Activated CD8-positive, alpha-beta T cell treated with anti-CD3 and anti-CD28 coated beads, Interleukin-2, amount 10 ng/mL, durations not matched to agents 7 days and 5 days (primary cell): ENCODE data around the gene CCT6A. TPM values are rescaled to one million over a fixed set of nuclear protein-coding genes. Genes with fewer than 3 reads are reported as not detected.
A peak's percentile ranks its signal among the peaks of the same experiment; 100 is the strongest.
"Not testable (repeated sequence)": the region's sequence is repeated elsewhere in the genome, so short reads cannot be mapped to it uniquely, and the experiment has no call there.

Experiments
- ATAC-seq: fragments of 150-1000 bp; cut with Tn5 transposase; one replicate; pipeline ENCODE4 v1.10.0; 2021; ENCODE audit warnings: moderate library complexity
- CTCF ChIA-PET: fragments of 350-600 bp; sonication (Branson Sonifier 250); formaldehyde crosslinking; loops from one replicate; lab custom pipeline; 2021; ENCODE audit warnings: antibody characterized with exemption; lab: Charles Lee
- POLR2A ChIA-PET: fragments of 350-600 bp; sonication (Branson Sonifier 250); formaldehyde crosslinking; loops from one replicate; lab custom pipeline; 2021; ENCODE audit warnings: antibody characterized with exemption; lab: Charles Lee
- DNase-seq: peaks from one replicate; pipeline ENCODE4 v3.0.0-alpha.2; 2020
- H3K27ac Mint-ChIP-seq: one replicate; pipeline ENCODE4 v1.8.0; 2021; ENCODE audit warnings: mild to moderate bottlenecking, mixed read lengths
- H3K27me3 Mint-ChIP-seq: one replicate; pipeline ENCODE4 v1.8.0; 2021; ENCODE audit warnings: low read depth, mixed read lengths
- H3K36me3 Mint-ChIP-seq: one replicate; pipeline ENCODE4 v1.8.0; 2021; ENCODE audit warnings: low read depth, mixed read lengths
- H3K4me1 Mint-ChIP-seq: one replicate; pipeline ENCODE4 v1.8.0; 2021; ENCODE audit warnings: low read depth, mixed read lengths
- H3K4me3 Mint-ChIP-seq: one replicate; pipeline ENCODE4 v1.8.0; 2021; ENCODE audit warnings: mild to moderate bottlenecking, mixed read lengths
- H3K9me3 Mint-ChIP-seq: one replicate; pipeline ENCODE4 v1.8.0; 2022; ENCODE audit warnings: mixed read lengths; ENCODE audit not compliant: insufficient read depth
- total RNA-seq, 2 experiments: library from RNA; stranded (reverse); gene quantifications; one replicate each; pipeline ENCODE4 v1.2.3, GENCODE V29; 2021

Gene CCT6A
- total RNA-seq, 2 experiments from 2014 or later, result 157 to 170 TPM

DNA sequence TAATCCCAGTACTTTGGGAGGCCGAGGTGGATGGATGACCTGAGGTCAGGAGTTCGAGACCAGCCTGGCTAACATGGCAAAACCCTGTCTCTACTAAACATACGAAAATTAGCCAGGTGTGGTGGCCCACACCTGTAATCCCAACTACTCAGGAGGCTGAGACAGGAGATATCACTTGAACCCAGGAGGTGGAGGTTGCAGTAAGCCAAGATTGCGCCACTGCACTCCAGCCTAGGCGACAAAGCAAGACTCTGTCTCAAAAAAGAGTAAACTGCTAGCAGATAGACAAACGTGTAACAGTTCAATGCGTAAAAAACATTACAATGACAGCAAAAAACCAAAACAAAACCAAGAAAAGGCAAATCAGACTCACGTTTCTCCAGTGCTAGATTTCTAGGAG lies 20.0 kb upstream of the CCT6A start:
- Mint-ChIP-seq H3K36me3 (peaks cover 16% of the 10 kb centered on the region), H3K4me1 (peaks cover 15% of the 10 kb centered on the region)
- H3K27me3 Mint-ChIP-seq, POLR2A ChIA-PET, DNase-seq, ATAC-seq, H3K9me3 Mint-ChIP-seq, H3K27ac Mint-ChIP-seq, CTCF ChIA-PET, H3K4me3 Mint-ChIP-seq: not testable (repeated sequence)

GRCh38 chr7:56032578-56032977 lies 19.0 kb upstream of the CCT6A start:
- H3K27me3 Mint-ChIP-seq, H3K4me3 Mint-ChIP-seq, POLR2A ChIA-PET, H3K9me3 Mint-ChIP-seq, ATAC-seq, H3K27ac Mint-ChIP-seq, DNase-seq: not testable (repeated sequence)
- CTCF ChIA-PET, result interaction anchor here (2.1 kb wide), 1 partner anchor 42 kb away, joined by 6 read pairs; no protein-coding TSS in a partner anchor
- H3K4me1 Mint-ChIP-seq, result peaks cover 15% of the 10 kb centered on the region
- peaks cover 12% of the 10 kb centered on the region for H3K36me3 Mint-ChIP-seq

DNA sequence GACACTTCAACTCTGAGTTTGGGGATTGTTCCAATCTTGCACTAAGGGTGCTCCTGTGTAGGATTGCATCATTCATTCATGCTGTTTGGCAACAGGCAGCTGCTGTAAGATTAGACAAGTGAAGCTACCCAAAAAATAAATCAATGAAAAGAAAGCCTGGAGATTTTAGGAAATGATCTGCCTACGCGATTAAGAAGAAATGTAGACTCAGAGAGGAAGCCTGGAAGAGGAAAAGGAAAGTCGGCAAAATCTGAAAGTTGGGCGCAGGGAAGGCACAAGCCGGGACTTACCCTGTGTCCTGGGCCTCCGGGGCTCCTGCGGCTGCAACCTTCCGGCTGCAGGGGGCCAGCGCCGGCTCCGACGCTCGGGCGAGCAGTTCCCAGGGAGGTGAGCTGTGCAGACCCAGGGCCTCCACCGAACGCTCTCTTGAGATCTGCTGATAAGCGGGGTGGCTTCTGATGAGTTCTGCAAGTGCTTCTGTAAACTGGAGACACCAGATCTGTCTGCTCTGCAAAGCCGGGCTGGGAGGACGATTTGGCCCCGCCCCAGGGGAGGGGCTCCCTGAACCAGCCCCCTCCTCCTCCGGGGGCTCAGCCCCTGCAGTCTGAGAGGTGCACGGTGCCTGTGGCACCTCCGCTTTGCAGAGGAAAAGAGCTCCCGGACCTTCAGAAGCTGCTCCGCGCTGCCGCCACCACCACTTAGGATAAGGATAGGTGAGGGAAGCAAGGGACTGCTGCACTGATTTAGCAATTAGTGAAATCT lies 17.7 kb upstream of the CCT6A start:
- H3K4me3 Mint-ChIP-seq, result peak overlapping the region; percentile 74
- ATAC-seq, result peak; percentile 99
- peaks cover 12% of the 10 kb centered on the region for H3K36me3 Mint-ChIP-seq
- peak; percentile 79 for DNase-seq
- H3K4me1 Mint-ChIP-seq, result peaks cover 15% of the 10 kb centered on the region
- no peaks in the 10 kb centered on the region for H3K27me3 Mint-ChIP-seq
- ChIA-PET CTCF (interaction anchor here (0.6 to 2.1 kb wide), 6 partner anchors 17 to 41 kb away, joined by 3 to 6 read pairs (median 3); partner anchors contain the start of genes CCT6A and PSPH), POLR2A (interaction anchor here (1.0 to 1.4 kb wide), 3 partner anchors 17 to 33 kb away, joined by 3 to 6 read pairs (median 3); partner anchors contain the start of genes CCT6A and PSPH)
- H3K27ac Mint-ChIP-seq, result peak overlapping the region; percentile 69
- no peaks in the 10 kb centered on the region for H3K9me3 Mint-ChIP-seq

DNA sequence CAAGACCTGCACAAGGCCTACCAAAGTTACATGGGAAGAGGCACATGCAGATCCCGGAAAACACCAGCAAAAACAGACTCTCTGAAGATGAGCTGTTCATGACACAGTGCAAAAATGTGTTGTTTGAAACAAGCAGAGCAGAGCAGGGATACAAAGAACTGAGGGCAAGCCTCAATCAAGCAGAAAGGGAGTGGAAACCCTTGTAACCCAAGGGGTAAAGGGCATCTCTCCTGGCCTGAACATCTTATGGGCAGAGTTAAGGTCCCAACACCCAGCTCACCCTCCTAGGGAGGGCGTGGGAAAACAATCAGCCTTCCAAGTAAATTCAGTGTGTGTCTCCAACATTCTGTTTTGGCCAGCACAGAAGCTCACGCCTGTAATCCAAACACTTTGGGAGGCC lies 10.8 kb upstream of the CCT6A start:
- ChIA-PET POLR2A (no interaction called here), CTCF (no interaction called here)
- no peak for DNase-seq
- Mint-ChIP-seq H3K9me3 (no peaks in the 10 kb centered on the region), H3K4me3 (no peak overlapping the region), H3K27ac (no peak overlapping the region), H3K27me3 (no peaks in the 10 kb centered on the region), H3K4me1 (no peaks in the 10 kb centered on the region), H3K36me3 (peaks cover 5% of the 10 kb centered on the region)
- no peak for ATAC-seq

- DNase-seq, CTCF ChIA-PET, POLR2A ChIA-PET, H3K27ac Mint-ChIP-seq, ATAC-seq, H3K4me3 Mint-ChIP-seq, H3K27me3 Mint-ChIP-seq, H3K9me3 Mint-ChIP-seq, H3K36me3 Mint-ChIP-seq: not testable (repeated sequence)
- H3K4me1 Mint-ChIP-seq, result peaks cover 11% of the 10 kb centered on the region
Measured at GRCh38 chr7:56045758-56046157, 5.8 kb upstream of the CCT6A start.

- POLR2A ChIA-PET, result no interaction called here
- Mint-ChIP-seq H3K27me3 (no peaks in the 10 kb centered on the region), H3K4me3 (no peak overlapping the region), H3K27ac (no peak overlapping the region), H3K9me3 (no peaks in the 10 kb centered on the region), H3K36me3 (peaks cover 10% of the 10 kb centered on the region), H3K4me1 (peaks cover 11% of the 10 kb centered on the region)
- no peak for ATAC-seq
- CTCF ChIA-PET, result no interaction called here
- no peak for DNase-seq
Measured at GRCh38 chr7:56046721-56047445, 4.7 kb upstream of the CCT6A start.

- CTCF ChIA-PET, H3K4me3 Mint-ChIP-seq, DNase-seq, H3K27ac Mint-ChIP-seq, H3K9me3 Mint-ChIP-seq, ATAC-seq, H3K27me3 Mint-ChIP-seq, POLR2A ChIA-PET: not testable (repeated sequence)
- peaks cover 12% of the 10 kb centered on the region for H3K36me3 Mint-ChIP-seq
- peaks cover 11% of the 10 kb centered on the region for H3K4me1 Mint-ChIP-seq
Measured at GRCh38 chr7:56047446-56048116, 4.0 kb upstream of the CCT6A start.

DNA sequence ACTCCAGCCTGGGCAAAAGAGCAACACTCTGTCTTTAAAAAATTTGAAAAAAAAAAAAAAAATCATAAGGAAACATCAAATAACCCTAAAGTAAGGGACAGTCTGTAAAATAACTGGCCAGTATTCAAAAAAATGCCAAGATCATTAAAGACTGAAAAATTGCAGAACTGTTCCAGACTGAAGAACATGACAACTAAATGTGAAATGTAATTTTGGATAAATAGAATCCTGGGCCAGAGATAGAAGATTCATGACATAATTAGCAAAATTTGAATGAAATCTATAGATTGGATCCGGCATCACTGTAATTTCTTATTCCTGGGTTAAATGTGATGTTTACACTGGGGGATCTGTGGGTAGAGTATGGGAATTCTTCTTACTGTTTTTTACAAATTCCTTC lies 3.3 kb upstream of the CCT6A start:
- no peak overlapping the region for H3K27ac Mint-ChIP-seq
- H3K4me1 Mint-ChIP-seq, result peaks cover 17% of the 10 kb centered on the region
- no peak for DNase-seq
- CTCF ChIA-PET, result no interaction called here
- H3K36me3 Mint-ChIP-seq, result peaks cover 18% of the 10 kb centered on the region
- POLR2A ChIA-PET, result no interaction called here
- ATAC-seq, result no peak
- H3K4me3 Mint-ChIP-seq, result no peak overlapping the region
- no peaks in the 10 kb centered on the region for H3K9me3 Mint-ChIP-seq
- H3K27me3 Mint-ChIP-seq, result no peaks in the 10 kb centered on the region

- CTCF ChIA-PET, POLR2A ChIA-PET, DNase-seq, H3K27ac Mint-ChIP-seq, H3K27me3 Mint-ChIP-seq, ATAC-seq, H3K9me3 Mint-ChIP-seq, H3K4me3 Mint-ChIP-seq: not testable (repeated sequence)
- H3K4me1 Mint-ChIP-seq, result peaks cover 23% of the 10 kb centered on the region
- H3K36me3 Mint-ChIP-seq, result peaks cover 23% of the 10 kb centered on the region
Measured at GRCh38 chr7:56048763-56049162, 2.8 kb upstream of the CCT6A start.

- peak overlapping the region; percentile 94 for H3K27ac Mint-ChIP-seq
- no peaks in the 10 kb centered on the region for H3K27me3 Mint-ChIP-seq
- no peaks in the 10 kb centered on the region for H3K9me3 Mint-ChIP-seq
- H3K36me3 Mint-ChIP-seq, result peaks cover 38% of the 10 kb centered on the region
- ATAC-seq (no peak), DNase-seq (no peak)
- CTCF ChIA-PET, result interaction anchor here (0.8 to 1.6 kb wide), 9 partner anchors 8 to 516 kb away, joined by 3 to 14 read pairs (median 3); partner anchors contain the start of gene SUMF2
- peak overlapping the region; percentile 97 for H3K4me3 Mint-ChIP-seq
- peaks cover 44% of the 10 kb centered on the region for H3K4me1 Mint-ChIP-seq
- POLR2A ChIA-PET, result interaction anchor here (1.3 to 1.7 kb wide), 3 partner anchors 13 to 55 kb away, joined by 5 to 27 read pairs (median 6); partner anchors contain the start of genes CHCHD2 and SUMF2
Measured at GRCh38 chr7:56051053-56051338, 569 bp upstream of the CCT6A start.

GRCh38 chr7:56053379-56053778 lies 1.8 kb downstream of the CCT6A start:
- Mint-ChIP-seq H3K27ac (no peak overlapping the region), H3K4me1 (peaks cover 49% of the 10 kb centered on the region), H3K27me3 (no peaks in the 10 kb centered on the region), H3K36me3 (peaks cover 54% of the 10 kb centered on the region), H3K9me3 (no peaks in the 10 kb centered on the region), H3K4me3 (peak overlapping the region; percentile 70)
- DNase-seq (no peak), ATAC-seq (no peak)
- ChIA-PET POLR2A (interaction anchor here (0.8 to 1.9 kb wide), 3 partner anchors 12 to 53 kb away, joined by 4 to 13 read pairs (median 4); partner anchors contain the start of genes CHCHD2 and SUMF2), CTCF (interaction anchor here (1.0 to 1.7 kb wide), 3 partner anchors 11 to 21 kb away, joined by 3 to 10 read pairs (median 4); partner anchors contain the start of gene SUMF2)
